A549 treated with GW870086 at 1 μM for 4 hours (cell line): ENCODE data around the gene REXO1. TPM values are rescaled to one million over a fixed set of nuclear protein-coding genes. Genes with fewer than 3 reads are reported as not detected.

Source experiments
- total RNA-seq: library from RNA; stranded (reverse); fragments of 200-300 nt; extraction: Qiagen RNA extraction; gene quantifications from 5 replicates; pipeline ENCODE4 v1.2.3, GENCODE V29; 2022; ENCODE audit warnings: low read depth

REXO1 gene, protein sequence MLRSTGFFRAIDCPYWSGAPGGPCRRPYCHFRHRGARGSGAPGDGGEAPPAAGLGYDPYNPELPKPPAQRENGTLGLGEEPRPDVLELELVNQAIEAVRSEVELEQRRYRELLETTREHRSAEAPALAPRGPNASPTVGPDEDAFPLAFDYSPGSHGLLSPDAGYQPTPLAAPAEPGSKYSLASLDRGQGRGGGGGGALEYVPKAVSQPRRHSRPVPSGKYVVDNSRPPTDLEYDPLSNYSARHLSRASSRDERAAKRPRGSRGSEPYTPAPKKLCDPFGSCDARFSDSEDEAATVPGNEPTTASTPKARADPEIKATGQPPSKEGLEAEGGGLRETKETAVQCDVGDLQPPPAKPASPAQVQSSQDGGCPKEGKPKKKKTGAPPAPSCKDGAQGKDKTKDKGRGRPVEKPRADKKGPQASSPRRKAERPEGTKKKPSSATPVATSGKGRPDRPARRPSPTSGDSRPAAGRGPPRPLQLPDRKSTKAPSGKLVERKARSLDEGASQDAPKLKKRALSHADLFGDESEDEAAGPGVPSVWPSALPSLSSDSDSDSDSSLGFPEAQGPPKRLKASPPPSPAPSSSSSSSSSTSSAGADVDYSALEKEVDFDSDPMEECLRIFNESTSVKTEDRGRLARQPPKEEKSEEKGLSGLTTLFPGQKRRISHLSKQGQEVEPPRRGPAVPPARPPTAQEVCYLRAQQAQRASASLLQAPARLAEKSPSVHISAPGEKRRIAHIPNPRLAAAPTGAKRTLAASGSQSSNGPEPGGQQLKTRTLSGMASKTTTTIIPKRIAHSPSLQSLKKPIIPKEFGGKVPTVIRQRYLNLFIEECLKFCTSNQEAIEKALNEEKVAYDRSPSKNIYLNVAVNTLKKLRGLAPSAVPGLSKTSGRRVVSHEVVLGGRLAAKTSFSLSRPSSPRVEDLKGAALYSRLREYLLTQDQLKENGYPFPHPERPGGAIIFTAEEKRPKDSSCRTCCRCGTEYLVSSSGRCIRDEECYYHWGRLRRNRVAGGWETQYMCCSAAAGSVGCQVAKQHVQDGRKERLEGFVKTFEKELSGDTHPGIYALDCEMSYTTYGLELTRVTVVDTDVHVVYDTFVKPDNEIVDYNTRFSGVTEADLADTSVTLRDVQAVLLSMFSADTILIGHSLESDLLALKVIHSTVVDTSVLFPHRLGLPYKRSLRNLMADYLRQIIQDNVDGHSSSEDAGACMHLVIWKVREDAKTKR
- 16.1 to 22.6 TPM (median 19.0 TPM) in 5 replicates for total RNA-seq

DNA sequence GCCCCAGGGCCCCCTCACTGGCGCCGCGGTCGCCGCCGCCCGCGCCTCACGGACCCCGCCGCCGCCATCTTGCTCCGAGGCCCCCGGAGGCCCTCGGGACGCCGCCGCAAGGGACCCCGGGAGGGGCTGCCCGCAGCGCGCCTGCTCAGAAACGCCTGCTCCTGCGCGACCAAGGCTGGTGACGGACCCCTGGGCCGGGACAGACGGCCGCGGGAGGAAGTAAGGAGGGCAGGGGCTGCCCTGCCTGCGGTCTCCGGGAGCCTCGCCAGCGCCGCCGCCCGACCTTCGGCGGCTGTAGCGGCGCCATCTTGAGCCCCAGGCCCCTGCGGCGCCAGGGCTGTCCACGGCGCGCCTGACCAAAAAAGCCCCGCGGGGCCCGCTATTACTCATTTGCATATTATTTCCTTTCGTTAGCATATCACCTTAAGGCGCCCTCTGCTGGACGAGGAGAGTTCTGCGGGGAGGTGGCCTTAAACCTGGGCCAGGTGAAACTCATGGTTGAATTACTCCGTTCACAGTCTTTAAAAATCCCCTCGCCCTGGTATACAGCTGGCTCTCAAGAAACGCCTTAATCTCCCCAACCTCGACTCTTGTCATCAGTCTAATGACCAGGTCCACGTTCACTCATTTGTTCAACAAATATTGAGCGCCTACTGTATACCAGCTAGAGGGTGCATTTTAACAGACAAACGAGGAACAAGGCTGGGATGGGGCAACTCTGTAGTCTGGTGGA, at the start of gene REXO1:
Gene REXO1, minus strand, starts transcription at position 85 of the 733 bp plus-strand sequence. CDS start 125 bp downstream, outside the sequence.

DNA sequence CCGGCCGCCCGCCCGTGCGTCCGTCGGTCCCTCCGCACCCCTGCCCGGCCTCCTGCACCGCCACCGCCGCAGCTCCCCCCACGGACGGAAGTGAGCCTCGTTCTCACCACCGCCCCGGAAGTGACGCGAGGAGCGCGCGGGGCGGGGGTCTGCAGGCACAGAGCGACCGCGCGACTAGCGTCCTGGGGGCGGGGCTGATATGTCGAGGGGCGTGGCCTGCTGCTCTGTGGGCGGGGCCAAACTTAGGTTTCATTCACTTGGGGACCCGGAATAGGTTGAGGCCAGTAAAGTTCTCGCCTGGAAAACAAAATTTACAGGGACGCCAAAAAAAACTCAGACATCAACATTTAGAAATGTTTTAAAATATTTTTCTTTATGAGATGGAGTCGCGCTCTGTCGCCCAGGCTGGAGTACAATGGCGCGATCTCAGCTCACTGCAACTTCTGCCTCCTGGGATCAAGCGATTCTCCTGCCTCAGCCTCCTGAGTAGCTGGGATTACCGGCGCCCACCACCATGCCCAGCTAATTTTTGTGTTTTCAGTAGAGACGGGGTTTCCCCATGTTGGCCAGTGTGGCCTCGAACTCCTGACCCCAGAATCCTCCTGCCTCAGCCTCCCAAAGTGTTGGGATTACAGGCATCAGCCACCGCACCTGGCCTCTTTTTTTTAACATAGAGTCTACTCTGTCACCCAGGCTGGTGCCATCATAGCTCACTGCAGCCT, 37.3 kb upstream of the REXO1 start, which contains the start of gene ABHD17A:
Gene ABHD17A, minus strand, starts transcription at position 99 of the 722 bp plus-strand sequence. CDS start 3,930 bp downstream, outside the sequence.

DNA sequence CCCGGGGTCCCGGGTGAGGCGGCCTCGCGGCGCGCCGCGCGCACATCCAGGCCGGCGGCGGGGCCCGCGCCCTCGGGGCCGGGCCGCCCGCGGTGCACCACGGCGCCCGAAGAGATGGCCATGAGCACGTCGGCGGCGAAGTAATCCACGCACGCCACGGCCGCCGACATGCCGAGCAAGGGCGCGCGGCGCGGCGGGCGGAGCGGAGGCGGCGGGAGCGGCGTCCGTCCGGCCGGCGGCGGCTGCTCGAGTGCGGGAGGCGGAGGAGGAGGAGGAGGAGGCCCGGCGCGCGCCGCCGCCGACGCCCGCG, 15.0 kb upstream of the REXO1 start, which contains the start of gene KLF16:
Gene KLF16, minus strand, starts transcription at position 252 of the 310 bp plus-strand sequence. Its CDS starts 82 bp downstream, at position 170.

DNA sequence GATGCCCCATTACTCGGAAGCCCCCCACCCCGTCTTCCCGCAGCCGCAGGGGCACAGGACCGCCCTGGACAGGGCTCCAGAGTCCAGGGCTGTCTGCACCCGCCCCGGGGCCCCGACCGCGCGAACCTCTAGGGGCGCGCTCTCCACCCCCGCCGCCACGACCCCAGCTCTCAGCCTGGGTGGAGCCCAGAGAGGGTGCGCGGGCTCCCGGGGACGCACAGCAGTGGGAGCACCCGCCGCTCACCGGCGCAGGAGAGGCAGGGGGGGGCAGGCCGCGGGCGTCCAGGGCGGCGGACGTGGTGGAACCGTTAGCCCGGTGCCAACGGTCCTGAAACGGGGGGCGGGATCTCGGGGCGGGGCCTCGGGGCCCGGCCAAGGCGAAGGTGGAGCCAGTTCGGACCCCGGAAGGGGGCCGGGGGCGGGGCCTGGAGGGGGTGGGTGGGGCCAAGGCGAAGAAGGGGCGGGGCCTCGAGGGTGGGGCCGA, 36.3 kb downstream of the REXO1 start, which contains the start of gene ATP8B3:
Gene ATP8B3, minus strand, starts transcription at position 335 of the 484 bp plus-strand sequence. CDS start 540 bp downstream, outside the sequence.

Other genes starting within 250 kb of the REXO1 start
- 105 to 212 TPM (median 178 TPM) in 5 replicates for gene UQCR11, start 243.0 kb downstream of the REXO1 start, total RNA-seq
- 49.4 to 71.5 TPM (median 58.6 TPM) in 5 replicates for gene TCF3, start 195.9 kb downstream of the REXO1 start, total RNA-seq
- gene ONECUT3, start 95.0 kb downstream of the REXO1 start, total RNA-seq, result not detected in 5 replicates
- 1.9 to 3.6 TPM (median 3.0 TPM) in 5 replicates for gene ATP8B3, start 36.2 kb downstream of the REXO1 start, total RNA-seq
- 20.1 to 29.5 TPM (median 25.5 TPM) in 5 replicates for gene KLF16, start 15.1 kb upstream of the REXO1 start, total RNA-seq
- 21.4 to 38.2 TPM (median 36.0 TPM) in 5 replicates for gene ABHD17A, start 37.0 kb upstream of the REXO1 start, total RNA-seq
- 2.8 to 5.9 TPM (median 5.0 TPM) in 5 replicates for gene ADAT3, start 56.9 kb upstream of the REXO1 start, total RNA-seq
- 48.8 to 68.3 TPM (median 53.1 TPM) in 5 replicates for gene SCAMP4, start 56.9 kb upstream of the REXO1 start, total RNA-seq
- gene CSNK1G2, start 92.7 kb upstream of the REXO1 start, total RNA-seq, result 33.1 to 53.7 TPM (median 46.8 TPM) in 5 replicates
- 34.4 to 46.3 TPM (median 43.0 TPM) in 5 replicates for gene BTBD2, start 167.2 kb upstream of the REXO1 start, total RNA-seq
- 56.6 to 91.4 TPM (median 78.9 TPM) in 5 replicates for gene MKNK2, start 202.8 kb upstream of the REXO1 start, total RNA-seq
- 13.2 to 15.9 TPM (median 14.2 TPM) in 5 replicates for gene MOB3A, start 247.8 kb upstream of the REXO1 start, total RNA-seq
- 0.23 to 1.1 TPM (median 0.80 TPM) in 5 replicates for gene IZUMO4, start 248.4 kb upstream of the REXO1 start, total RNA-seq